NCI-H2029 (cell line): ENCODE data around the gene MYCBPAP.

Source experiments
- DNase-seq: peaks from one replicate; lab custom pipeline; 2025; lab: John Stamatoyannopoulos, UW

The MYCBPAP gene

DNA sequence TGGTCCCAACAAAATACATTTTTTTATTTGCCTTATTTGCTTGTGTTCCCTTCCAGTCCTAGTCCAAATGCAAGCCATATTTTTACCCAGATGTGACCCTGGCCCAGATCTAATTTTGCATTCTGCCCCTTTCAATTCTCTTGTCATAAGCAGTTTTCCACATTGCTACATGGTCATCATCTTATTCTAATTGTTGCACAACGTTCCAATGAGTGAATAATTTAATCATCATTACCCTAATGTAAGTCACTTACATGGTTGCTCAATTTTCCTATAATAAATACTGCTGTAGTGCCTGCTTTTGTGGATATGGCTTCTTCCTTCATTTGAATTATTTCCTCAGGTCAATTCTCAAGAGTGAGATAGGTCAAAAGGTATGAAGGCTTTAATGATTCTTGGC, 16.7 kb upstream of the MYCBPAP start:
- DNase-seq, result no peak

GRCh38 chr17:50492214-50492613, 16.0 kb upstream of the MYCBPAP start:
- DNase-seq, result no peak

DNA sequence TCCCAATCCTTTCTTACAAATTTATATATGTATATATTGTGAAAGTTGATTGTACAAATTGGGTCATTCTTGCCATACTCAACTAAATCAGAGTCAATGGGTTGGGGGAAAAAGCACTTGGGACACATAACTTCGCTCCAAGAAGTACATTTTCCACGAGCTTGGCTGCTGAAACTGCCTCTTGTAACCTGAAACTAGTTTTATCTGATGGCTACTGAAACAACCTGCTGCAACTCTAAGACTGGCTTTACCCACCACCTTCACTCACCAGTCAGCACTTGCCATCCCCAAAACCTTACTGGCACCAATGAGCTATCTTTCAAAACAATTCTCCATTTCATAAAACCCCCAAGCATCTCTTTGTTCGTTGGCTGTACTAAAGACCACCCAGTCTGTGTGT, 14.5 kb upstream of the MYCBPAP start:
- no peak for DNase-seq

DNA sequence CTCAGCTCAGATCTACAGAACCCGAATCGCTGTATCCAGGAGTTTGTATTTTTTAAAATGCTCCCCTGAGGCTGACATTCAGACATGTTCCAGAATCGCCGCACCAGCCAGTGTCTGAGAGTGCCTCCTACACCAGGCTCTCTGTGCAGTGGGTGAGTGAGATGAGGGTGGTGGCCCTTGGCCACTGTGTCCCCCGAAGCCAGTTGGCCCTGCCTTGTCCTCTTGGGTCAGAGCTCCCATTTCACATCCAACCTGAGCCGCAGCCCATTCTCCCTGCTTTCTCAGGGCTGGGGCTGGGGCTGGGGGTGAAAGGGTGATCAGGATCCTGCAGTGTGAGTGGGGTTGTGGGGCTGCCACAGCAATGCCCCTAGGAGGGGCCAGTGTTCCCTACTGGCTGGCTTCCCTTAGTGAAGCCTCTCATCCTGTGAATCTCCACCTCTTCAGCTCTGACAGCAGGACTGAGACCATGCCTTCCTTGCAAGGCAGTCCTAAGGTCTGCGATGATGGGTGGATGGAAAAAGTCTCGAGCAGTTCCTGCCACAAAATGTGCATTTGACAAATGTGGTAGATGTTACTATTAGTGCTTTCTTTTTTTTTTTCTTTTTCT, 12.9 kb upstream of the MYCBPAP start:
- DNase-seq, result no peak

GRCh38 chr17:50495918-50496317, 12.3 kb upstream of the MYCBPAP start:
- no peak for DNase-seq

GRCh38 chr17:50498021-50498874, 10.0 kb upstream of the MYCBPAP start:
- DNase-seq, result no peak

- no peak for DNase-seq
Observed at GRCh38 chr17:50499270-50499669, 9.0 kb upstream of the MYCBPAP start.

DNA sequence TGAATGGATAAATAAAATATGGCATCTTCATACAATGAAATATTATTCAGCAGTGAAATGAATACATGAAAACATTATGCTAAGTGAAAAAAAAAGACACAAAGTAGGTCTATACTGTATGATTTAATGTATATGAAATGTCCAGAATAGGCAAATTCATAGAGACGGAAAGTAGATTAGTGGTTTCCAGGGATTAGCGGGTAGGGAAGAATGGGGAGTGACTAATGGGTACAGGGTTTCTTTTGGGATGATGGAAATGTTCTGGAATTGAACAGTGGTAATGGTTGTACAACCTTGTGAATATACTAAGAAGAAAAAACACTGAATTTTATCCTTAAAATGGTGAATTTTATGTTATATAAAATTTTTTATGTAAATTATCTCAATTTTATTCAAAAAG, 8.5 kb upstream of the MYCBPAP start:
- no peak for DNase-seq

- no peak for DNase-seq
Observed at GRCh38 chr17:50501054-50501453, 7.2 kb upstream of the MYCBPAP start.

- DNase-seq, result no peak
Observed at GRCh38 chr17:50502301-50502990, 5.8 kb upstream of the MYCBPAP start.

- DNase-seq, result no peak
Observed at GRCh38 chr17:50505591-50506130, 2.6 kb upstream of the MYCBPAP start.

GRCh38 chr17:50506298-50506697, 1.9 kb upstream of the MYCBPAP start:
- DNase-seq, result no peak

DNA sequence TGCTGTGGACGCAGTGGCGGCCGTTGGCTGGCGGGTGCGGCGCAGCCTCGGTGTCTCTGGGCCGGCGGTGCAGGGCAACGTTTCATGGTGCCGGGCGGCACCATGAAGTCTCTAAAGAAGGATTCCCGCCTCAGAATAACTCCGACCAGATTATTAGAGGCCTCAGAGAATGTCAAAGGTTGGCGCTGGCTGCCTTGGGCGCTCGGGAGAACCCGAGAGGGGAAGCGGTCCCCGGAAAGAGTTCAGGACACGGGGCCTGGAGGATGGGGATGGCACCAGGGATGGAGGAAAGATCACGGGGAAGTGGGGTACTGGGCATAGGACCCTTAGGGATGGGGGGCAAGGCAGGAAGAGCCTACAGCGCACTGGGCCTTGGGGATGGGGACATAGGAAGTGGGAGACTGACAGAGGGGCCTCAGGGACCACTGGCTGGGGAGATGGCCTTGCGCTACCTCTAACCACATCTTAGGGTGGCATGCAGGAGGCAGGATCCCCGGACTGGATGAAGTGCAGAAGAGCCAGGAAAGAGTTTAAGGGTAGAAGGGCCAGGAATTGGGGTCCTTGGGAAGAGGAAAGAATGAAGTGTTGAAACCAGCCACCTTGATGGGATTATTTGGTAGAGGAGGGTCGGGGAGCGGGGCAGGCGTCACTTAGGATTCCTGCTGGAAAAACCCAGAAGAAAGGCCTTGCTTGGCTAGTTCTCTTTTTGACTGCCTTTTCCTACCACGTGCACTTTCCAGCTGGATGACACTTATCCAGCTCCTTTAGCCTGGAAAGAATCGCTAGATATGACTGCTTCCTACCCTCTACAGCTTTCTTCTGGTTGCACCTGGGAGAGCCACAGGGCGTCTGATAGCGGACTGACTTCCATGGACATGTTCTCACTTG, 578 bp downstream of the MYCBPAP start:
- DNase-seq, result no peak

DNA sequence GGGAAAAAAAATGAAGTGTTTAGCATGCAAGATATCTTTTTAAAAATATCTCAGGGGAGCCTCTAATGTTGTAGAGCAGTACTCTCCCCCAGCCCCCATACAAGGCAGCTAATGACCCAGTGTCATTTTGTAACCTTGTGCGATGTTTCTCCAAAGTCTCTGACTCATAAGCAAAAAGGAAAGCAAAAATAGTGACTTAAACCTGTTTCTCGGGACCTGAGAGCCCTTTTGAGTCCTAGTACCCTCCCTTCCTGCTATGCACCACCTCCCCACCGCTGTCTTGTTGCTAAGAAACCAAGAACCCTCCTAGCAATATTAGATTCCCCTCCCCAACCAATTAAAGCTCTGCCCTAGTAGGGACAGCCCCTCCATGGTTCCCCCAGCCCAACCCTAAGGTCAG, 2.8 kb downstream of the MYCBPAP start:
- DNase-seq, result no peak

DNA sequence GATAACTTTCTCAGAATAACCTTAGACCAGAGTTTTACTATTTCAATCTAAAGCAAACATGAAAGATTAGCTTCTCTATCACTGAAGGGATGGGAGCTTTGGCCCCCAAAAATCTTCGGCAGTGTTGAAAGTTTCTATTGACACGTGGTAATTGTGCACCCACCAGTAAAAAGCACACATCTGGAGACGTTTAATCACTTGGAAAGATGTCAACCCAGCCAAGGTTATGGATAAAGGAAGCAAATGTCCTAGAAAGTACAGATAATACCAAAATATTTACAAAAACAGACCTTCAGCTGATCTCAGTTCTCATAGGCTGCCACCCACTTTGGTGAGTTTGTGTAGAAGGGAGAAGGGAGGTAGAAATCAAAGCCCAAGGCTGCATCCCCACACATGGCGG, 5.3 kb downstream of the MYCBPAP start:
- DNase-seq, result no peak

DNA sequence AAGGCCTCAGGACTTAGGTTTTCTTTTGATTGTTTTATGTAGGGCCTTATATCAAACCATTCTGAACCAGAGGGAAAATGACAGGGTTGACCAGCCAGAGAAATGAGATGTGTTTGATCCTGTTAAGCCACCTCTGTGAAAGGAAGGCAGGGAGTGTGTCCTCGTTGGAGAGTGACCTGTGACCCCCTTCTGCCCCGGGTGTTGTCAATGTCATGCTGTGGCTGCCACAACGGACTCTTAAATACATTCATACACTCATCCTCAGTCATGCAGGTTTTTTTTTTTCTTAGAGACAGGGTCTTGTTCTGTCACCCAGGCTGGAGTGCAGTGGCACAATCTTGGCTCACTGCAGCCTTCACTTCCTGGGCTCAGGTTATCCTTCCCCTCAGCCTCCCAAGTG, 6.1 kb downstream of the MYCBPAP start:
- DNase-seq, result no peak

DNA sequence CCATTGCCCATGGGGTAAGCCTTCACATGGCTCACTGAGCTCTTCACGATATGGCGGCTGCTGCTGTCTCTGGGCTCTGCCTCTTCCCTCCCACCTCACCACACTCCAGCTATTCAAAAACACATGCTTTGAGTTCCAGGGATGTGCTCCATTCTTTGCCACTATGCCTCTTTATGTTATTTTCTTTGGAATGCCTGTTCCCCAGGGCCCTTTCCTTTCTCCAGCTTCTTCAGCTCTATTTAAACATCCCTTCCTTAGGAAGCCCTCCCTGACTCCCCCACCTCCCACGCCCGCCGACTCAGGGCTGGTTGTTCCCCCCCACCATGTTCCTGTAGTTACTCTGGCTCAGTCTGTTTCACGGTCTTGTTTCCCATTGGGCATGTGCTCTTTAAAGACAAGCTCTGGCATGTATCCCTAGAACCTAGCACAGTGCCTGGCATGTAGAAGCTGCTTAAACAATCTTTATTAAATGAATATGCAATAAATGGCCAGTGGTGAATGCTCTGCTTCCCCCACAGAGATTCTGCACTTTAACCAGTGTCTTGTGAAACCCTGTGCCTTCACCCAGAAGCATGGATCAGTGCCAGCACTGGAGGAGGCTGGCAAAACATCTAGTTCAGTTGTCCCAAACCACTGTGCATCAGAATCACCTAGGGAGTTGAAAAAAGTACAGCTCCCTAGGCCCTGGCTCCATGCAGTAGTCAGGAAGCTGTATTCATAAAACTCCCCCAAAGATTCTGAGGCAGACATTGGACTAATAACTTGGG, 6.9 kb downstream of the MYCBPAP start:
- DNase-seq, result no peak

DNA sequence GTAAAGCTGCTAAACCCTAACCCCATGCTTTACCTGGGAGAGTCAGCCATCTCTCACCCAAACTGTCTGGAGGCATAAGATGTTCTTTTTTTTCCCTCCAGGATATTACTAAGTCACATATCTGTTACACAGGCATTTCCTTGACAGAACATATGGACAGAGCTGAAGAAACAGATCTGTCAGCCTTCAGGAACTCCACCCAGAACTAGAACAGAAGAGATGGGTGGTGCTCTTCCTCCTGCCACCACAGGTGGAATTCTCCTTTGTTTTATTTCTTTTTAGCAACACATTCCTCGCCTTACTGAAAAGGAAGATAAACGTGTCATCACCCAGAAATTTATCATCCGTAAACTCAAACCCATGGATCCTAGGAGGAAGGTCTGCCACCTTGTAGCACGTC, 8.8 kb downstream of the MYCBPAP start:
- DNase-seq, result no peak

- DNase-seq, result no peak
Observed at GRCh38 chr17:50517504-50518383, 9.5 kb downstream of the MYCBPAP start.

- no peak for DNase-seq
Observed at GRCh38 chr17:50518384-50519023, 10.3 kb downstream of the MYCBPAP start.
